Right renal cortex interstitium (tissue), 3 donors: ENCODE measurements around the gene MAMDC4. TPM values are rescaled to one million over a fixed set of nuclear protein-coding genes. Genes with fewer than 3 reads are reported as not detected.

Experiments used
- DNase-seq, 3 donors: peaks; one replicate each; pipeline ENCODE4 v3.0.0-alpha.2; 2013; ENCODE audit warnings: low read depth in 3 of 3, low spot score in 2 of 3
- polyA plus RNA-seq, 3 donors: library from polyadenylated mRNA; unstranded; fragments of 120-200 nt; gene quantifications; one replicate each; pipeline ENCODE4 v1.2.1, GENCODE V29; 2013; ENCODE audit not compliant: insufficient read length in 3 of 3

Gene MAMDC4
- polyA plus RNA-seq, 3 donors = 3.1 to 4.6 (median 4.3) TPM

GRCh38 chr9:136885950-136886578, 33.9 kb downstream of the MAMDC4 start, which contains the start of gene TRAF2:
TRAF2 (plus strand) TSS chr9:136886516; CDS start chr9:136898741, 12,225 bp downstream.
- peak; percentile 93 to 97 (median 96) for DNase-seq

- no peak for DNase-seq
These were observed 34.8 kb downstream of the MAMDC4 start for GRCh38 chr9:136886610-136887597.

GRCh38 chr9:136888454-136888853, 36.3 kb downstream of the MAMDC4 start:
- DNase-seq = no peak

GRCh38 chr9:136889858-136890257, 37.7 kb downstream of the MAMDC4 start:
- no peak for DNase-seq

- DNase-seq = no peak
These were observed 38.5 kb downstream of the MAMDC4 start for GRCh38 chr9:136890661-136891060.

- no peak for DNase-seq
These were observed 43.9 kb downstream of the MAMDC4 start for GRCh38 chr9:136896027-136896426.

- no peak for DNase-seq
These were observed 46.4 kb downstream of the MAMDC4 start for GRCh38 chr9:136898483-136899100.

GRCh38 chr9:136899196-136899595, 47.0 kb downstream of the MAMDC4 start:
- no peak for DNase-seq

- DNase-seq = no peak
These were observed 48.4 kb downstream of the MAMDC4 start for GRCh38 chr9:136900556-136900955.

- no peak for DNase-seq
These were observed 48.9 kb downstream of the MAMDC4 start for GRCh38 chr9:136900988-136901515.

- no peak for DNase-seq
These were observed 49.5 kb downstream of the MAMDC4 start for GRCh38 chr9:136901516-136902258.

- DNase-seq = no peak
These were observed 50.2 kb downstream of the MAMDC4 start for GRCh38 chr9:136902259-136902821.

GRCh38 chr9:136903041-136903554, 51.0 kb downstream of the MAMDC4 start:
- DNase-seq = no peak

- DNase-seq = no peak
These were observed 54.1 kb downstream of the MAMDC4 start for GRCh38 chr9:136906266-136906665.

- no peak for DNase-seq
These were observed 55.1 kb downstream of the MAMDC4 start for GRCh38 chr9:136907011-136907914.
